Measurements from ENCODE around the gene FOXN3. TPM values are rescaled to one million over a fixed set of nuclear protein-coding genes. Genes with fewer than 3 reads are reported as not detected.

Gene FOXN3
- total and polyA plus RNA-seq, 2 donors (not counting 1 experiment from before 2014, with no cell fraction given) = 27.9 to 33.3 TPM

DNA sequence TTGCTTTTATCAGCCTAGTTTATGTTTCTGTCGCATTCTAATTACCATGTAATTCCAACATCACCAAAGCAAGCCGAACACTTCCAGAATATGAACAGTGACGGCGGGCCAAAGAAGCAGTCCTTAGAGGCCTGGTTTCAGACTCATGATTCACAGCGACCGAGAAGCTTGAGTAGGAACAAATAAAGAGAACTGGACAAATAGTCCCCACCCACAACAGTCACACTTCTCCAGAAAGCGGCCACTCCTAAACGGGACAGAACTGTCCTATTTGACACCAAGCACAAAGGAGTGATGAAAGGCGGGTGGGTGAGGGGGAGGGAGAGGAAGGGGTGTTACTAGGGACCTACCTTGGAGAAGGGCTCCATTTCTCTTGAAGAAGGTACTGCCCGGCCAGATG, 136.4 kb downstream of the FOXN3 start:
- Histone ChIP-seq H3K27me3 (ENCODE audit: control insufficient read depth, insufficient read depth, low read length) (no peaks in the 10 kb centered on the region), H3K4me2 (ENCODE audit: extremely low read depth, insufficient read depth, low read length) (no peak overlapping the region), H2AFZ (ENCODE audit: low read length) (no peak overlapping the region), H3K9me3 (ENCODE audit: control insufficient read depth, insufficient read depth, low read depth, low read length) (no peaks in the 10 kb centered on the region), H3K79me2 (ENCODE audit: control insufficient read depth, insufficient read depth, low read length) (no peaks in the 10 kb centered on the region), H4K20me1 (ENCODE audit: control insufficient read depth, extremely low read depth, insufficient read depth, low read length) (no peaks in the 10 kb centered on the region), H3K4me1 (ENCODE audit: control insufficient read depth, extremely low read depth, insufficient read depth, low read length) (no peaks in the 10 kb centered on the region), H3K27ac (ENCODE audit: insufficient read depth, low read length) (no peak overlapping the region), H3K36me3 (ENCODE audit: control insufficient read depth, insufficient read depth, low read length) (no peaks in the 10 kb centered on the region), H3K4me3 (replicated peaks in 1 of 4; ENCODE audit: control extremely low read depth in 1 of 4, insufficient read depth in 1 of 4, low read depth in 3 of 4, low read length in 4 of 4) (no peak overlapping the region), H3K9ac (ENCODE audit: insufficient read depth, low read length) (no peak overlapping the region)
- no peak for DNase-seq (ENCODE audit: low read depth in 2 of 2)
- TF ChIP-seq EZH2 (IDR thresholded peaks at IDR 0.05; ENCODE audit: low read length, missing control alignments) = no peak
- TF ChIP-seq, protein P1, sequence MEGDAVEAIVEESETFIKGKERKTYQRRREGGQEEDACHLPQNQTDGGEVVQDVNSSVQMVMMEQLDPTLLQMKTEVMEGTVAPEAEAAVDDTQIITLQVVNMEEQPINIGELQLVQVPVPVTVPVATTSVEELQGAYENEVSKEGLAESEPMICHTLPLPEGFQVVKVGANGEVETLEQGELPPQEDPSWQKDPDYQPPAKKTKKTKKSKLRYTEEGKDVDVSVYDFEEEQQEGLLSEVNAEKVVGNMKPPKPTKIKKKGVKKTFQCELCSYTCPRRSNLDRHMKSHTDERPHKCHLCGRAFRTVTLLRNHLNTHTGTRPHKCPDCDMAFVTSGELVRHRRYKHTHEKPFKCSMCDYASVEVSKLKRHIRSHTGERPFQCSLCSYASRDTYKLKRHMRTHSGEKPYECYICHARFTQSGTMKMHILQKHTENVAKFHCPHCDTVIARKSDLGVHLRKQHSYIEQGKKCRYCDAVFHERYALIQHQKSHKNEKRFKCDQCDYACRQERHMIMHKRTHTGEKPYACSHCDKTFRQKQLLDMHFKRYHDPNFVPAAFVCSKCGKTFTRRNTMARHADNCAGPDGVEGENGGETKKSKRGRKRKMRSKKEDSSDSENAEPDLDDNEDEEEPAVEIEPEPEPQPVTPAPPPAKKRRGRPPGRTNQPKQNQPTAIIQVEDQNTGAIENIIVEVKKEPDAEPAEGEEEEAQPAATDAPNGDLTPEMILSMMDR (conservative IDR thresholded peaks at IDR 0.05 in 1 of 2, IDR thresholded peaks at IDR 0.05 in 1 of 2; ENCODE audit: low read depth in 1 of 2, low read length in 2 of 2) = no peak

DNA sequence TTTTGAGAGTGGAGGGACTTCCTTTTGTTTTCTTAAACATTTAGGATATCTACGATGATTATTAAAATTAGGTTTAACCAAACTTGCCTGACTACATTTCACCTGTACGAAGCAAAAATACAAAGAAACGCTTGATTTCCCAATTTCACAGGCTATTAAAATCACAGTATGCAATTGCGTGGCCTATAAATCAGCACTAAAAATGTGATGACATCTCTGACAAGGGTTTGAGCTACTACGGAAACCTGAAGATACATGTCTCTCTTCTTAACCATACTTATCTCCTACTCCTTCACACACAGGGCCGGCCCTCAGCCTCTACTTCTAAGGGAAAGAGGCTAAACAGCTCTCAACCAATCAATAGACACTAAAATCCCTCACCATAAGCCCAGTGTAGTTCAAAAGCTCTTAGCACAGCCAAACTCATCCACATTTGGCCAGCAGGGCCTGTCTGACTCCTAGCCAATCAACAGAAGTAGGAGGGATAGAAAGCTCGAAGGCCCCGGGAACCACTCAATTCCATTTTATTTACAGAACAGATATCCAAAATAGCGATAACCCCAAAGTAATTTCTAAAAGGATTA, 137.3 kb downstream of the FOXN3 start:
- no peak for TF ChIP-seq EZH2 (IDR thresholded peaks at IDR 0.05; ENCODE audit: low read length, missing control alignments)
- TF ChIP-seq, protein P1 (conservative IDR thresholded peaks at IDR 0.05 in 1 of 2, IDR thresholded peaks at IDR 0.05 in 1 of 2; ENCODE audit: low read depth in 1 of 2, low read length in 2 of 2) = no peak
- no peaks in the 10 kb centered on the region for H3K79me2 ChIP-seq (ENCODE audit: control insufficient read depth, insufficient read depth, low read length)

DNA sequence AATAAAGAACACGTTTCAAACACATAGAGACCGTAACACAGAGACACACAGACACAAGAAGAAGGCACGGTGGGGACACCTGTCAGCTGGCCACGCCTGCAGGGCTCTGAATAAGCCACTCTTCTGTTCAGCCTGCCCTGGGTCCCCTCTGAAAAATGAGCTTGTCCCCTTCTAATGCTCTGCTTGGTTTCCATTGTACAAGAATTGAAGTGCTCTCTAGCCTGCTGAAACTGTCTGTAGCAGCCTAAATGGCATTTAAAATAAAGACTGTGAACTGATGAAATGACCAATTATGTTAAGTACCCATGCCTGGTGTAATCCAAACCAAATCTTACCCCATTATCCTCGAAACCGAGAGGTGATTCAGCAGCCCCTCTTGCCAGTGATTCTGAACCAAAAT, 139.8 kb downstream of the FOXN3 start:
- Histone ChIP-seq H3K79me2 (ENCODE audit: control insufficient read depth, insufficient read depth, low read length) (no peaks in the 10 kb centered on the region), H3K4me2 (ENCODE audit: extremely low read depth, insufficient read depth, low read length) (no peak overlapping the region), H3K27ac (ENCODE audit: insufficient read depth, low read length) (no peak overlapping the region), H3K4me3 (replicated peaks in 1 of 4; ENCODE audit: control extremely low read depth in 1 of 4, insufficient read depth in 1 of 4, low read depth in 3 of 4, low read length in 4 of 4) (no peak overlapping the region), H3K9me3 (ENCODE audit: control insufficient read depth, insufficient read depth, low read depth, low read length) (no peaks in the 10 kb centered on the region), H3K4me1 (ENCODE audit: control insufficient read depth, extremely low read depth, insufficient read depth, low read length) (no peaks in the 10 kb centered on the region), H4K20me1 (ENCODE audit: control insufficient read depth, extremely low read depth, insufficient read depth, low read length) (no peaks in the 10 kb centered on the region), H3K27me3 (ENCODE audit: control insufficient read depth, insufficient read depth, low read length) (no peaks in the 10 kb centered on the region), H3K9ac (ENCODE audit: insufficient read depth, low read length) (no peak overlapping the region), H2AFZ (ENCODE audit: low read length) (no peak overlapping the region), H3K36me3 (ENCODE audit: control insufficient read depth, insufficient read depth, low read length) (no peaks in the 10 kb centered on the region)
- DNase-seq (ENCODE audit: low read depth in 2 of 2) = no peak
- TF ChIP-seq EZH2 (IDR thresholded peaks at IDR 0.05; ENCODE audit: low read length, missing control alignments) = no peak
- TF ChIP-seq, protein P1 (conservative IDR thresholded peaks at IDR 0.05 in 1 of 2, IDR thresholded peaks at IDR 0.05 in 1 of 2; ENCODE audit: low read depth in 1 of 2, low read length in 2 of 2) = no peak

More for the DNA sequence above, 137.3 kb downstream of the FOXN3 start:
- no peak for DNase-seq (ENCODE audit: low read depth in 2 of 2)
- H3K27ac ChIP-seq (ENCODE audit: insufficient read depth, low read length) = no peak overlapping the region
- H4K20me1 ChIP-seq (ENCODE audit: control insufficient read depth, extremely low read depth, insufficient read depth, low read length) = no peaks in the 10 kb centered on the region
- H3K4me3 ChIP-seq (replicated peaks in 1 of 4; ENCODE audit: control extremely low read depth in 1 of 4, insufficient read depth in 1 of 4, low read depth in 3 of 4, low read length in 4 of 4) = no peak overlapping the region
- H3K27me3 ChIP-seq (ENCODE audit: control insufficient read depth, insufficient read depth, low read length) = no peaks in the 10 kb centered on the region
- H3K9me3 ChIP-seq (ENCODE audit: control insufficient read depth, insufficient read depth, low read depth, low read length) = no peaks in the 10 kb centered on the region
- H3K36me3 ChIP-seq (ENCODE audit: control insufficient read depth, insufficient read depth, low read length) = no peaks in the 10 kb centered on the region
- no peak overlapping the region for H3K9ac ChIP-seq (ENCODE audit: insufficient read depth, low read length)
- no peak overlapping the region for H3K4me2 ChIP-seq (ENCODE audit: extremely low read depth, insufficient read depth, low read length)
- no peaks in the 10 kb centered on the region for H3K4me1 ChIP-seq (ENCODE audit: control insufficient read depth, extremely low read depth, insufficient read depth, low read length)
- H2AFZ ChIP-seq (ENCODE audit: low read length) = no peak overlapping the region
